ENCODE results near the gene ALDH3A1.
A peak's percentile ranks its signal among the peaks of the same experiment; 100 is the strongest.

Gene ALDH3A1

DNA sequence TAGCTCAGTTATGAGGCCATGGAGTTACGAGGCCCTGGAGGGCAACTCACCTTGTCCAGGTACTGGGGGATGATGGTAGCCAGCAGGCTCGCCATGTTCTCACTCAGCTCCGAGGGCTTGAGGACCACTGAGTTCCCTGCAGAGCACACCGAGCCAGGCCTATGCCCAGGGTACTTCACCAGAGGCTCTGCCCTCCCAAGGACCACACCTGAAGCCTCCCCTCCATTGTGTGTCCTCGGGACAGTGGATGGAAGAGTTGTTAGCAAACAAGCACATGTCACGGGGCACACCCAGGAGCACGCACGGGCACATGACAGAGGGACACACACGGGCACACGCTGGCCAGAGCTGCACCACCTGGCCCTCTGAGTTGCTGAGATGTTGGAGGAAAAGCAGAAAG is 5.6 kb downstream of the ALDH3A1 start:
- DNase-seq (ENCODE audit: low spot score) (no peak), FAIRE-seq (no peak)

DNA sequence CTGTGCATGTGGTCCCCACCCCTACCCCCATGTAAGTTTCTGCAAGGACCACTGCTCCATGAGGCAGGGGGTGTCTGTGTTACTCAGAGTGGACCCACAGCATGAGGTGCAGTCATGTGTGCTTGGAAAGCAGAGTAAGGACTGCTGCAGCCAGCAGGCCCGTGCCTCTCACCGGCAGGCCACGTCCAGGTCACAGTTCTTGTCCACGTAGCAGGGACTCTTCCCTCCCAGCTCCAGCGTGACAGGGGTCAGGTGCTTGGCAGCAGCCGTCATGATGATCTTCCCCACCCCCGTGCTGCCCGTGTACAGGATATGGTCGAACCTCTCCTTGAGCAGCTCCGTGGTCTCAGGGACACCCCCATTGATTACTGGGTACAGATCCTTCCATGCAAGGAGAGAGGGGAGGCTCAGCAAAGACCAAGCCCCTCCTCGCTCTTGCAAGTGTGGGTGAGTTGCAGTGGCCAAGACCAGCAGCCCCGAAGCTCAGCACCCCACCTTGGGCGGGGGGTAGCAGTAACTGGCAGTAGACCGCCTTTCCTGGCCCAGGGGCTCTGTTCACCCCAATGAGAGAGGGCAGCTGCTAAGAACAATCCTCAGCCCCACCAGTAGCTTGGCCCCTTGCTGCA is 6.2 kb downstream of the ALDH3A1 start:
- FAIRE-seq (no peak), DNase-seq (ENCODE audit: low spot score) (no peak)

DNA sequence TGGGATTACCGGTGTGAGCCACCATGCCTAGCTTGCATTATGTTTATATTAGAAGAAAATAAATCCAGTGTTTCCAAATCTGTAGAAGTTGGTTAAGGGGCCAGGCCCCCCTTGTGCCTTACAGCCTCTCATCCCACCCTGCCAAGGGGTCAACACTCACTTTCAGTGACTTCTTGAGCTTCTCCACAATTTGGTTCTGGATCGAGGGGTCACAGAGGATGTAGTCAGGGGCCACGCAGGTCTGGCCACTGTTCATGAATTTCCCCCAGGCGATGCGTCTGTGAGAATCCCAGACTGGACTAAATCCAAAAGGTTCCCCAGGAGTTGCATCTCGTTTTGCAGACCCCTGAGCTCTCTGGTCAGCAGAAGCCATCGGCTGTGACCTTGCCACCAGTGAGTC is 7.2 kb downstream of the ALDH3A1 start:
- DNase-seq (ENCODE audit: low spot score) = no peak
- no peak for FAIRE-seq

DNA sequence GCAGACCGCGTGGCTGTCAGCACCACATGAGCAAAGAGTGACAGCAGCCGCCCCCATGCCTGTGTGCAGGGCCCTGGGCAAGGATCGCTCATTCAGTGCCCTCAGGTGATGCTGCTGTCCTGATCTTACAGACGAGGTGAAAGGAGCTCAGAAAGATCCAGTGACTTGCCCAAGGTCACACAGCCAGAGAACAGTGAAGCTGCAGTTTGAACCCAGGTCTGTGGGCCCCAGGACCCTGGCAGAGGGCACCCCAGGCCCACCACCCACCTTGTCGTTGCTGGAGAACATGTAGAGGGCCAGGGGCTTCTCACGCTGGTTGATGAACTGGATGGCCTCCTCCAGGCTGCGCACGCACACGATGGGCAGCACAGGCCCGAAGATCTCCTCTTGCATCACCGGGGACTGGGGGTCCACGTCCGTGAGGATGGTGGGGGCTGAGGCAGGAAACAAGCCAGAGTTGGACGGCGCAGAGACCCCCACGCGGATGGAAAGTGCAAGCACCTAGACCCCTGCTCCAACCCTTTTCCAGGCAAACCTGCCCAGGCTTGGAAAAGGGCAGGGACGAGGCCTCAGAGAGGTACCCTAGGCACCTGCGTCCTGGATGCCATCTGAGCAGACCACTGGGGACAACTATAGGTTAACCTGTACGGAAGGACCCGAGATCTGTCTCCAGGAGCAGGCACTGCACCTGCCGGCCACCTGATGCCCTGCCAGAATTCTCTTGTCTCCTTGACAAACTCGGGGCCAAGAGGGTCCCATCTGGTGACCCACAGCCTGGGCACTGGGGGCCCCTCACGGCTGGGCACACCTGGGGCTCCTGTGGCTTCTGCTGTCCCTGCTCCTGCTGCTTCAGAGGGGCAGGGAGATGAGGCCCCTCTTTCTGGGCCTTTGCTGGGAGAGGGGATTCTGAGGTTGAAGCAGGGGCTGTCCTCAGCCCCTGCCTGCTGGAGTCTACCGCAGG is 8.6 kb downstream of the ALDH3A1 start:
- FAIRE-seq = no peak
- DNase-seq (ENCODE audit: low spot score) = no peak

DNA sequence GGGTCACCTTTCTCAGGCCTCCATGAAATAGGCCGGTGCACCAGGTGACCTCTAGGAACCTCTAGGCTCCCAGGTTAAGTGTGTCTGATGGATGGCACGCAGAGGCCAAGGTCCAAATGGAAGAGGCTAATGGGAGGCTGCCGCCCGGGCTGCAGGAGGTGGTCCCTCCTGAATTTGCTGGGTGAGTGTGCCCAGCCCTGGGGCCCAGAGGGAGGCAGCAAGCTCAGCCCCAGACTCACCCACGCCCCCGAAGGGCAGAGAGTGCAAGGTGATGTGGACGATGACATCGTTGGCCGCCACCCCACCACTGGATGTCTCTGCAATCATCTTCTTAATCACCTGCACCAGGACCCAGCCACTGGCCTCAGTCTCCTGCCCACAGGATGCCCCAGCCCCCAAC is 9.3 kb downstream of the ALDH3A1 start:
- DNase-seq (ENCODE audit: low spot score) (no peak), FAIRE-seq (no peak)

DNA sequence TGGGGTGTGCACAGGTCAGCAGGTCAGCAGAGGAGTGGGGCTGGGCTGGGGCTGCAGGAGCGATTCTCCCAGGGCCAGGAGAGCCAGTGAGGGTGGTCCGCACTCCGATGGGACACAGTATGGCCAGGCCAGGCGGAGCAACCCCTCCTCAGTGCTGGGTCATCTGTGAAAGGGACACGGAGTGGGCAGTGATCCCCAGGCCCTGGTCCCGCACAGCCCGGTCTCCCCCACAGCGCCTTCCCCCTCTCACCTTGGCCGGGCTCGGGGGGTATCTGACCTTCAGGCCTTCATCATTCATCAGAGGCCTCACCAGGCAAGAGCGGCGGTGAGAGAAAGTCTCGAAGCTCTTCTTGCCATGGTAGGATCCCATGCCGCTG is 10.0 kb downstream of the ALDH3A1 start:
- no peak for DNase-seq (ENCODE audit: low spot score)
- no peak for FAIRE-seq

DNA sequence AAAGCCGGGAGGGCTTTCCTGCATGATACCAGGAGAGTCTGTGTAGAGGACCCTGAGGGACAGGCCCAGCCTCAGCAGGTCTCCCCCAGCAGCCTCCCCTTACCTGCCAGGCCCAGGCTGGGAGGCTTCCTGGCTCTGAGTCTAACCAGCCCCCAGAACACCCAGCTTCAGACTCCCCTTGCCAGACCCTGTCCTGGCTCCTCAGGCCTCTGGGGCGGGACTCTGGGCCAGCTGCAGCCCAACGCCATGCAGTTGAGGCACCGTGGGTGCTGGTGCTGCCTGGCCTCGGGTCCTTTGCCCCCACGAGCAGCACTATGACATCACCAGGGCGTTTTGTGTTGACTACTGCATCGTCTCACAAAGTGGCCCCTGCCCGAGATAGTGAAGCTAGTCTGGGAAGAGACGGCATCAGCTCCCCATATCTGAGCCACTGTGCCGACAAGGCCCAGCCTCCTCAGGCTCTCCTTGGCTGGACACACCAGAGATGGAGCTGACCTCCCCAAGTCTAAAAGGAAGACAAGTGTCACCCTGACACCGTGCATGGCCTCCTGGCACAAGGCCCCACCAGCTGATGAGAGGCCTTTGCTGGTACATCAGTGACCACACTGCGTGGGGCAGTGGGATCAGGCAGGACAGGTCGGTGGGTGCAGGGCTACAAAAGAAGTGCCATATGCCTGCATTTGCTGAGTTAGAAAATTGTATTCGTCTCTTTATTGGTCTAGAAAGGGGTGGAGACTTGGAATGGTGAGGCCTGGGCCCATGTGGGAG is 10.6 kb downstream of the ALDH3A1 start:
- FAIRE-seq (no peak), DNase-seq (ENCODE audit: low spot score) (no peak)

DNA sequence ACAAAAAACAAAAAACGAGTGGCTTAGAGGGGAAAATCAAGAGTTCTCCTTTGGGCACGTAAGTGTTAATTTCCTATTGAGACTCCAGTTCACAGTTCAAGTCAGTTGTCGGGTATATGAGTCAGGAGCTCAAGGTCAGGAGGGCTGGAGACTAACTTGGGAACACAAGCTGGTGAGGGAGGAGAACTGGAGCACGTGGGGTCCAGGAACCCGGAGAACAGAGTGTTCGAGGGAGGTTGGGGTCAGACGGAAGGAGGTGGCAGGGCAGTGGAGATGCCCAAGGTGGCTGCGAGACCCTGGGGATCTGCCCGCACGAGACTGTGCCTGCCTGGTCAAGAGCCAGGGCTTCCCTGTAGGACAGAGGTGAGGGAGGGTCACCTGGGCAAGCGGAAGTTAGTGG is 12.0 kb downstream of the ALDH3A1 start:
- DNase-seq (ENCODE audit: low spot score) = no peak
- no peak for FAIRE-seq

DNA sequence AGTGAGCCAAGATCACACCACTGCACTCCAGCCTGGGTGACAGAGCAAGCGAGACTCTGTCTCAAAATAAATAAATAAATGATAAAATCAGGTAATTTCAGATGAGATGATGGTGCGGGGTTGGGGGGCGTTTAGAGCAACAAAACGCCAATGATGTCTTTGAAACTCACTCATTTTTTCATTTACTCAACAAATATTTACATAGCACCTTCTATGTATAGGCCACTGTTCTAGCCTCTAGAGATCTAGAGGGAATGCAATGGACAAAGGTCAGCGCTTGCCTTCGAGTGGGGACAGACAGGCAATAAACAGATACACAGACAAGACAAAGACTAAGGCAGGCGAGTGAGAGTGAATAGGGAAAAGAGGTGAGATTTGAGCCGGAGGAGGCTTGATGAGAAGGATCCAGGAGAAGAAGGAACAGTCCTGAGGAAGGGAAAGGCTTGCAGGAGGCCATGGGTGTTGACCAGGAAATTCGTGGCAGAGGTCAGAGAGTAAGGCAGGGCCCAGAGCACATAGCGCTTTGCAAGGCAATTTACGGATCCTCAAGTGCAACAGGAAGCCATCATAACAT is 14.1 kb downstream of the ALDH3A1 start:
- FAIRE-seq = no peak
- no peak for DNase-seq (ENCODE audit: low spot score)

DNA sequence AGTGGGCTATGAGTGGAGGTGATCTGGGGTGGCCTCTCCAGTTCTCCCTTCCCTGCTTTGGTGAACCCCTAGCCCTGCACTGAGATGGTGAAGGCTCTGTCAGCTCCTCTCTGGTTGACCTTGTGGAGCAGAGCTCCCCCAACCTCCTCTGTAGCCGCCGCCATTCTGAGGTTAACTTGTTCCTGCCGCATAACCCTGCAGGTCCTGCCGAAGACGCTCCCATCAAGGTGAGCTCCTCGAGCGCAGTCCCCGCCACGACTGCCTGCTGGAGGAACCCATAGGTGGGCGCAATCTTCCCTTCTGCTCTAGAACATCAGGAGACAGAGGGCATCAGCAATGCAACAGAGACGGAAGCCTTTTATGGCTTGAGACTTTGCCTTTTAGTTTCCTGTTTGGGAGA is 16.5 kb downstream of the ALDH3A1 start:
- DNase-seq (ENCODE audit: low spot score) (no peak), FAIRE-seq (no peak)

DNA sequence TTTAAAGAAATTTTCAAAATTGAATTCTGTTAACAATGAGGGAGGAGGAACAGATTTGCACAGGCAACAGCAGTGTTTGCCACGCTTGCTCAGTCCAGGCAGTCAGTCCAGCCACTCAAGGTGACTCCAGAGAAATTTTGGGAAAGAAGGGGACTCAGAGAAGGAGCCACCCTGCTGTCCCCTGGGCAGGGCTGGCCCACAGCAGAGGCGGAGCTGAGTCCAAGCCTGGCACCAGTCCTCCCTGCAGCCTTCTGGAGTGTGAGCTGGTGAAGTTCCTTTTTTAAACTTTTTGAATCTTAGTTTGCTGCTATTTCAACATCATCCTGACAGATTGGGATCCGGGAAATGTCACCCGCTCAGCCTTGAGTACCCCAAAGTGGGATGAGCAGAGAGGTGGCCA is 17.3 kb downstream of the ALDH3A1 start:
- no peak for FAIRE-seq
- DNase-seq (ENCODE audit: low spot score) = no peak

DNA sequence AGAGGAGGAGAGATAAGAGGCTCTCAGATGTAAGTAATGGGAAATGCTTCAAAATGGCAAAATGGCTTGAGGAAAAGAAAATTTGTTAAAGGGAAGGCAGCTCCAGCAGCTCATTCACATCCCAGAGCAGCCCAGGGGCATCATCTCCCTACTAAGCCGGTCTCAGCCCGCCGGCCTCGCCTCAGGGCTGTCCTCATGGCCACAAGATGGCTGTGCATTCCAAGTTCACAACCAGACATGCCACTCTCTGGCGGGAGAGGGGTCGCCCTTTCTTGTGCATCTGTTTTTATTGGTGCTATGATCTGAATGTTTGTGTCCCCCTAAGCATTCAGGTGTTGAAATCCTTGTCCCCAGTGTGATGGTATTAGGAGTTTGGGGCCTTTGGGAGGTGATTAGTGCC is 18.2 kb downstream of the ALDH3A1 start:
- FAIRE-seq (no peak), DNase-seq (ENCODE audit: low spot score) (no peak)

DNA sequence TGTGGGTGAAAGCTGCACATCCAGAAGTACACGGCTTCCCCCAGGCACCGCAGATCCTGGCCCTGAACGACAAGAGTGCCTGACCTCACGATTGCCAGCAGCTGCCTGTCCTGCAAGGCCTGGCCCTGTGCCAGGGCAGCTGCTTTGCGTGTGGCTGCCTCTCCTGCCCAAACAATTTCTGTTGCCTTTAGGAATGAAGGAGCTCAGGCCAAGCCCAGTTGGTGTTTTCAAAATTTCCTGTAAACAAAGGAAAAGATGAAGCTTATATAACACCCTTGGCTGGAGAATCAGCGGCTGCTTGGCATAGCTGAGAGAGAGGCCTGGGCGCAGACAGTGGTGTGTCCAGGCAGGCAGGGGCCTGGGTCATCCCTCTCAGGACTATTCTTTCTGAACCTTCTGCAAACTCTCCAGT is 20.0 kb downstream of the ALDH3A1 start:
- no peak for FAIRE-seq
- no peak for DNase-seq (ENCODE audit: low spot score)

DNA sequence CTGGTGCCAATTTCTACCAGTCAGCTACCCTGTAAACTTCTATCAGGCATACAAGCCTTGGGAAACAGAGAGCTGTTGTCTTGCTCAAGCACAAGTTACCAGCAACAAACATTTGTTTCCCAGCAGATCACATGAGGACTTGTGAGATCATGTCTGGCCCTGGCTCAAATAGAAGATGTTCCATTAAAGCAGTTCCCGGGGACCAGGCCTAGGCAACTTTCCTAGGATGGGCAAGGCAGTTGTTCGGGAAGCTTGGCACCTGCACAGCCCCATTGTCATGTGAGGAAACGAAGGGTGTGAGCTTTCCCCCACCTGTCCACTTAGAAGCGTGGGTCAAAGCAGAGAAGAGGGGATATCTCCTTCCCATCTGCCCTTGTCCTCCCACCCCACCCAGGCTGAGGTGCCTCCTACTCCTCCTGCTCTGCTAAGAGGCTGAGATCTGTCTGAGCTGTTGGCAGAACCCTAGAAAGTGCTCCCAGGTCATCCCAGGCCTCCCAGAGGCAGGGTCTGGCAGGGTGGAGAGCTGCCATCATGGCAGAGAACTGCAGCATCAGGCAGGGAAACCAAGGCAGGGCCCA is 20.5 kb downstream of the ALDH3A1 start:
- FAIRE-seq (no peak), DNase-seq (ENCODE audit: low spot score) (no peak)

DNA sequence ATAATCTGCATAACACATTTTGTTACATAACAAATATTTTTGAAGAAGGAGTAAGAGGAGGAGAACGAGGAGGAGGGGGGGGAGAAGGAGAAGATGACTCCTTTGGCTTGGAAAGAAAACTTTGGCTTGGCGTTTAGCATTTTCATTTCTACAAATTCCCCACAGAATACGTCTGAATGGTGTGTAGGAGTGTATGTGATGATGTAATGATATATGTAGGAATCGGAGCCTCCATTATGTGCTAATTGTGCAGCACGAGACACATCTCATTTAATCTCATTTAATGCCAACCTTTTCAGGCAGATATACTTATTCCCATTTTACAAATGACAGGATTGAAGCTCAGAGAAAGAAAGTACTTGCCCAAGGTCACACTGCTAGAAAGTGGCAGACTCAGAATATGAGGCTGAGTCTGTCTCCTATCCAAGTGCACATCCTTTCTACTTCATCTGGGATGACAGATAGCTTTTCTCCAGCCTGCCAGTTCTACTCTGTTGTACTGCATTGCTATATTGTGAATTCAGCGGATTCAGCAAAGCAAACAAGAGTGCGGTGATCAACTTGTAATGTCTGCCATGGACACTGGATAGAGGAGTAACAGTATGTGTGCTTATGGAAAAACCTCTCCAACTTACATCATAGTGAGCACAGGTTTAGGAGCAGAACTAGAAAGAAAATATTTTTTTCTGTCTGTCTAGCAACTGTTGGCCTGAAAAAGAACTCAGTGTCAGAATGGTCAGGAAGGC is 21.3 kb downstream of the ALDH3A1 start:
- FAIRE-seq (no peak), DNase-seq (ENCODE audit: low spot score) (no peak)

DNA sequence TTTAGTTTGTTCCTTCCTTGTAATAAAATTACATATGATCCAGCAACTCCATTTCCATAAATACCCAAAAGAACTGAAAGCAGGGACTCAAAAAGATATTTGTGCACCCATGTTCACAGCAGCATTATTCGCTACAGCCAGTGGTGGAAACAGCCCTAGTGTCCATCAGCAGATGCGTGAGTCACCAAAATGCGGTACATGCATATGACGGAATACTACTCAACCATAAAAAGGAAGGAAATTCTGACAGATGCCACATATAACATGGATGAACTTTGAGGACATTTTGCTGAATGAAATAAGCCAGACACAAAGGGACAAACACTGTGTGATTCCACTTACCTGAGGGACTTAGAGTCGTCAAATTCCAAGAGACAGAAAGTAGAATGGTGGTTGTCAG is 22.6 kb downstream of the ALDH3A1 start:
- DNase-seq (ENCODE audit: low spot score) = no peak
- FAIRE-seq = no peak

DNA sequence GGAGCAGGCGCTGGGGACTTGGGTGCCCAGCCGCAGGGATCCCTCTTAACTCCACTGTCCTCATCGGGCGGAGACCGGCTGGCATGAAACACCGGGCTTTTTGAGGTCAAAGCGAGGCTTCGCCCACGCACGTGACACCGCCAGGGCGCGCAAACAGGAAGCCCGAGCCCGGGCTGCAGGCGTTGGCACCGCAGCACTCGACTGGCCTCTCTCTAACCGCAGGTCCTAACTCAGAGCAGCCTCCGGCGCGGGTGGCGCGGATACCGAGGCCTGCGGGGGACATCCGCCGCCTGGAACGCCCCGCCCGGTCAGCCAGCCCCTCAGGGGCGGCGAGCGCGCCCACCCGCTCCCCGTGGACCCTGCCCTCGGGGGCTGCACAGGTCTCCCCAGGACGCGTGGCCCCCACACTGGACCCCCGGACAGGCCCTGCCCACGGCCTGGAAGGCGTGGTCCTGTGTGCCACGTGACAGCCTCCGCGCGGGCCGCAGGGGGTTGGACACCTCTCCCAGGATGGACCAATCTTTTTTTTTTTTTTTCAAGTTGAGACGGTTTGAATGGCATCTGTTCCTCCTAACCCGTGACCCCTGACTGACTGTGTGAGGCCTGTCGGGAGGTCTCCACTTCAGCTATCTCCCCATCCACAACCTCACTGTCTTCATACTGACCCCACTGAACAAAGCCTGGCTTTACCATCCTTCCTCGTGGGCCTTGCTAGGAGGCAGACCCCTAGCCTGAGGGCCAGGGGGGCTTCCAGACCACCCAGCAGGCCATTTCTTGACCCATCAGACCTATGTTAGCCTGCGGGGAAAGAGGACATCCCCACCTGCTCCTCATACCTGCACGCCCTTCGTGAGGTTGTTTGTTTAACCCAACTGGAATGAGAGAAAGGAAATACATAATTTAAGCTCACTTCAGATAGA is 23.3 kb downstream of the ALDH3A1 start:
- FAIRE-seq (no peak), DNase-seq (ENCODE audit: low spot score) (no peak)

DNA sequence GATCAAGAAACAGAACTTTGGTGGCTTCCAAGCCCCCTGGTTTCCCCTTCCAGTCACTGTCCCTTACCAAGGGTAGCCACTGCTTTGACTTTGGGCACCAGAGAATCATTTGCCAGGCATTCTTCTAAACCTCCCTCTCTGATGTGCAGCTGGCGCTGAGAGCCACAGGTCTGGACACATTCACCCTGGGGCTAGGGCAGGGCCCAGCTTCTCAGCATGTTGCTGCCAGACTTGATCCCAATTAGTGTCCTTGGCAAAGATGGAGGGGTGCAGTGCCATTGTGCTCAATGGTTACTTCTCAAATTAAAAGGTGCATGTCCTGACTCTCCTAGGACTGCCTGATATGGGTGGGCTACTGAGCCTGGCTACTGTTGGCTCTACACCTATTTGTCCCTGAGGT is 24.1 kb downstream of the ALDH3A1 start:
- DNase-seq (ENCODE audit: low spot score) (no peak), FAIRE-seq (no peak)

DNA sequence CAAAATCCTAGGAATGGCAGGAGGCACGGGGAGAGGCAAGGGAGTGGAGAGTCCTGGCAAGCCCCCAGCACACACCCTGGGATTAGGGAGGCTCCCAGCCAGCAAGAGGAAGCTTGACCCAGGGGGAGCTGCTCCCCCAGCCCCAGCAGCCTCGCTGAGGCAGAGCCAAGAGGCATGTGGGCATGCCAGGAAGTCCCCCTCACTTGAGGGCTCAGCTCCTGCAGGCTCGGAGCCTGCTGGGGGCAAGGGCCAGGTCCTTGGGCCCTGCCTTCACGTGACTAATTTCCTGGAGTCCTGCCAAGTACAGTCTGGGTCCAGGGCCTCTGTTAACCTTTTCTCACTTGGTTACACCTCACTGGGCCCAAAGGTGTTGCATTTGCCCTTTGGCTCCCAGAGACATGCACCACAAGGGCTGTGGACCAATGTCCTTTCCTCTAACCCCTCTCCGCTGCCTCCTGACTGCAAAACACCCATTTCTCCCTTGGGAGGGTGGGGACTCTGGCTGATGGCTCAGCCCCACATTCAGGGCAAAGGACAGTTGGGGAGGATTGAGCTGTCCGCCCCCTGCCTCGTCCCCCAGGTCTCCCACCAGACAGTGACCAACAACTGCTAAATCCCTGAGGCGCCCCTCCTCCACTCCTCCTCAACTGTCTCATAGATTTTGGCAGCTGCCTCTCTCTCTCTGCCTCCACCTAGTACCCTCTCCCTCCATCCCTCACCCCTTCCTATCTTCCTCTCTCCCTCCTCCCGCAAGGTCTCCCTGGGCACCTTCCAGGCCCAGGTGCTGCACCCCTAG is 27.3 kb downstream of the ALDH3A1 start:
- FAIRE-seq (peak; percentile 90), DNase-seq (ENCODE audit: low spot score) (peak; percentile 89)

Data from RCC 7860 (cell line).